DND-41 (cell line): ENCODE measurements around the gene LINGO1.

Source experiments
- ATAC-seq: fragments of 200-7000 bp; cut with Tn5 transposase; 3 replicates; pipeline ENCODE4 v1.9.1; 2021; ENCODE audit warnings: low read depth; ENCODE audit not compliant: insufficient read depth
- DNase-seq: peaks from one replicate; pipeline ENCODE4 v3.0.0-alpha.2; 2020
- H2AFZ ChIP-seq: 2 replicates; pipeline ENCODE4 v1.6.0; 2012; ENCODE audit warnings: low read depth, low read length
- H3K27ac ChIP-seq: 2 replicates; pipeline ENCODE4 v1.5.1; 2012; ENCODE audit warnings: low read length, inconsistent platforms
- H3K27me3 ChIP-seq: fragments of 200-600 bp; sonication (generic); 2 replicates; pipeline ENCODE4 v1.6.0; 2012; ENCODE audit warnings: low read length, mild to moderate bottlenecking, inconsistent platforms; ENCODE audit not compliant: insufficient read depth, poor library complexity
- H3K36me3 ChIP-seq: 2 replicates; pipeline ENCODE4 v1.5.1; 2012; ENCODE audit warnings: low read length, inconsistent platforms; ENCODE audit not compliant: insufficient read depth
- H3K4me1 ChIP-seq: 2 replicates; pipeline ENCODE4 v1.5.1; 2012; ENCODE audit warnings: mild to moderate bottlenecking, low read length; ENCODE audit not compliant: insufficient read depth
- H3K4me2 ChIP-seq: 2 replicates; pipeline ENCODE4 v1.6.0; 2012; ENCODE audit warnings: mild to moderate bottlenecking, moderate library complexity, low read length, inconsistent platforms; ENCODE audit not compliant: insufficient read depth
- H3K4me3 ChIP-seq, 2 experiments: fragments of 200-600 bp in 1 of 2; shearing (Covaris generic) in 1 of 2; 2 replicates each; pipeline ENCODE4 v1.5.1; 2012 to 2016; ENCODE audit warnings: inconsistent platforms in 2 of 2, low read length in 2 of 2, mild to moderate bottlenecking in 2 of 2, low read depth in 1 of 2, moderate library complexity in 1 of 2
- H3K79me2 ChIP-seq: 2 replicates; pipeline ENCODE4 v1.6.0; 2012; ENCODE audit warnings: low read length, inconsistent platforms; ENCODE audit not compliant: insufficient read depth
- H3K9ac ChIP-seq: 2 replicates; pipeline ENCODE4 v1.6.0; 2012; ENCODE audit warnings: low read depth, mild to moderate bottlenecking, inconsistent platforms, low read length, moderate library complexity
- H3K9me3 ChIP-seq: 2 replicates; pipeline ENCODE4 v1.5.1; 2012; ENCODE audit warnings: low read length, moderate library complexity, mild to moderate bottlenecking, inconsistent platforms; ENCODE audit not compliant: insufficient read depth, severe bottlenecking
- H4K20me1 ChIP-seq: 2 replicates; pipeline ENCODE4 v1.6.0; 2012; ENCODE audit warnings: low read length; ENCODE audit not compliant: insufficient read depth
- CTCF ChIP-seq: IDR thresholded peaks from 2 replicates; pipeline ENCODE4 v1.5.1; 2012; ENCODE audit warnings: borderline replicate concordance, low read length, moderate library complexity, mild to moderate bottlenecking; ENCODE audit not compliant: poor library complexity, severe bottlenecking; ENCODE audit errors: extremely low read depth
- EZH2 ChIP-seq: IDR thresholded peaks from 3 replicates; pipeline ENCODE4 v1.6.1; 2012; ENCODE audit warnings: borderline replicate concordance, low read depth, mild to moderate bottlenecking, moderate library complexity, low read length, inconsistent platforms; ENCODE audit not compliant: severe bottlenecking

LINGO1 gene

GRCh38 chr15:77580996-77581682 lies 51.6 kb downstream of the LINGO1 start:
- Histone ChIP-seq H3K27ac (no peak overlapping the region), H3K4me1 (no peaks in the 10 kb centered on the region), H3K9ac (no peak overlapping the region), H3K79me2 (no peaks in the 10 kb centered on the region), H2AFZ (no peak overlapping the region), H4K20me1 (no peaks in the 10 kb centered on the region), H3K4me3 (no peak overlapping the region), H3K36me3 (no peaks in the 10 kb centered on the region), H3K4me2 (no peak overlapping the region), H3K27me3 (peaks cover 4% of the 10 kb centered on the region), H3K9me3 (no peaks in the 10 kb centered on the region)
- no peak for DNase-seq
- TF ChIP-seq CTCF (no peak), EZH2 (no peak)
- no peak for ATAC-seq

- Histone ChIP-seq H3K4me3 (no peak overlapping the region), H3K27me3 (no peaks in the 10 kb centered on the region), H3K4me1 (no peaks in the 10 kb centered on the region), H3K36me3 (no peaks in the 10 kb centered on the region), H3K79me2 (no peaks in the 10 kb centered on the region), H3K4me2 (no peak overlapping the region), H4K20me1 (no peaks in the 10 kb centered on the region), H3K9me3 (no peaks in the 10 kb centered on the region), H3K9ac (no peak overlapping the region), H3K27ac (no peak overlapping the region), H2AFZ (no peak overlapping the region)
- DNase-seq (no peak), ATAC-seq (no peak)
- TF ChIP-seq EZH2, result no peak
- no peak for TF ChIP-seq CTCF
These were observed 53.1 kb downstream of the LINGO1 start for GRCh38 chr15:77579498-77580188.

GRCh38 chr15:77578641-77579372 lies 53.9 kb downstream of the LINGO1 start:
- Histone ChIP-seq H3K9me3 (no peaks in the 10 kb centered on the region), H3K27ac (no peak overlapping the region)

More at GRCh38 chr15:77578641-77579372, 53.9 kb downstream of the LINGO1 start:
- Histone ChIP-seq H3K36me3 (no peaks in the 10 kb centered on the region), H3K9ac (no peak overlapping the region), H3K79me2 (no peaks in the 10 kb centered on the region), H2AFZ (no peak overlapping the region), H4K20me1 (no peaks in the 10 kb centered on the region), H3K4me2 (no peak overlapping the region), H3K27me3 (no peaks in the 10 kb centered on the region), H3K4me1 (no peaks in the 10 kb centered on the region), H3K4me3 (no peak overlapping the region)
- no peak for DNase-seq
- TF ChIP-seq CTCF (no peak), EZH2 (no peak)
- no peak for ATAC-seq
